HG02763 (cell line): ENCODE results near the gene ADAM15.

Experiments
- ATAC-seq: cut with Tn5 transposase; IDR thresholded peaks from one replicate; pipeline ENCODE4 v1.9.1; 2021; ENCODE audit warnings: mild to moderate bottlenecking, moderate library complexity; ENCODE audit not compliant: unreplicated experiment

The ADAM15 gene

GRCh38 chr1:155049651-155050559 is 1.2 kb upstream of the ADAM15 start:
- ATAC-seq = no peak

- no peak for ATAC-seq
Observed at GRCh38 chr1:155051342-155051776, 243 bp downstream of the ADAM15 start.

GRCh38 chr1:155051777-155052398 is 772 bp downstream of the ADAM15 start:
- ATAC-seq = peak; percentile 8

- no peak for ATAC-seq
Observed at GRCh38 chr1:155052439-155053395, 1.6 kb downstream of the ADAM15 start.

- no peak for ATAC-seq
Observed at GRCh38 chr1:155053531-155054105, 2.5 kb downstream of the ADAM15 start.

- no peak for ATAC-seq
Observed at GRCh38 chr1:155057104-155057503, 6.0 kb downstream of the ADAM15 start.

- no peak for ATAC-seq
Observed at GRCh38 chr1:155057788-155058211, 6.7 kb downstream of the ADAM15 start.

GRCh38 chr1:155060736-155061135 is 9.6 kb downstream of the ADAM15 start:
- ATAC-seq = no peak

GRCh38 chr1:155061381-155062150 is 10.4 kb downstream of the ADAM15 start:
- peak; percentile 45 for ATAC-seq

GRCh38 chr1:155062151-155062686 is 11.1 kb downstream of the ADAM15 start:
- no peak for ATAC-seq

- no peak for ATAC-seq
Observed at GRCh38 chr1:155062702-155063411, 11.7 kb downstream of the ADAM15 start.

- ATAC-seq = peak; percentile 79
Observed at GRCh38 chr1:155063550-155064110, 12.5 kb downstream of the ADAM15 start, which contains the start of gene EFNA4. TSS of gene EFNA4 (plus strand) at chr1:155063740. CDS start at chr1:155063824, 84 bp downstream.

- ATAC-seq = no peak
Observed at GRCh38 chr1:155064111-155064831, 13.2 kb downstream of the ADAM15 start.

GRCh38 chr1:155064832-155065429 is 13.8 kb downstream of the ADAM15 start:
- ATAC-seq = no peak

GRCh38 chr1:155066777-155067176 is 15.7 kb downstream of the ADAM15 start:
- ATAC-seq = no peak

- no peak for ATAC-seq
Observed at GRCh38 chr1:155068599-155068998, 17.5 kb downstream of the ADAM15 start.

- no peak for ATAC-seq
Observed at GRCh38 chr1:155069551-155070157, 18.5 kb downstream of the ADAM15 start.
